ENCODE results near the gene RASSF3.
A peak's percentile ranks its signal among the peaks of the same experiment; 100 is the strongest.
"Not testable (repeated sequence)": the region's sequence is repeated elsewhere in the genome, so short reads cannot be mapped to it uniquely, and the experiment has no call there.

Gene RASSF3

DNA sequence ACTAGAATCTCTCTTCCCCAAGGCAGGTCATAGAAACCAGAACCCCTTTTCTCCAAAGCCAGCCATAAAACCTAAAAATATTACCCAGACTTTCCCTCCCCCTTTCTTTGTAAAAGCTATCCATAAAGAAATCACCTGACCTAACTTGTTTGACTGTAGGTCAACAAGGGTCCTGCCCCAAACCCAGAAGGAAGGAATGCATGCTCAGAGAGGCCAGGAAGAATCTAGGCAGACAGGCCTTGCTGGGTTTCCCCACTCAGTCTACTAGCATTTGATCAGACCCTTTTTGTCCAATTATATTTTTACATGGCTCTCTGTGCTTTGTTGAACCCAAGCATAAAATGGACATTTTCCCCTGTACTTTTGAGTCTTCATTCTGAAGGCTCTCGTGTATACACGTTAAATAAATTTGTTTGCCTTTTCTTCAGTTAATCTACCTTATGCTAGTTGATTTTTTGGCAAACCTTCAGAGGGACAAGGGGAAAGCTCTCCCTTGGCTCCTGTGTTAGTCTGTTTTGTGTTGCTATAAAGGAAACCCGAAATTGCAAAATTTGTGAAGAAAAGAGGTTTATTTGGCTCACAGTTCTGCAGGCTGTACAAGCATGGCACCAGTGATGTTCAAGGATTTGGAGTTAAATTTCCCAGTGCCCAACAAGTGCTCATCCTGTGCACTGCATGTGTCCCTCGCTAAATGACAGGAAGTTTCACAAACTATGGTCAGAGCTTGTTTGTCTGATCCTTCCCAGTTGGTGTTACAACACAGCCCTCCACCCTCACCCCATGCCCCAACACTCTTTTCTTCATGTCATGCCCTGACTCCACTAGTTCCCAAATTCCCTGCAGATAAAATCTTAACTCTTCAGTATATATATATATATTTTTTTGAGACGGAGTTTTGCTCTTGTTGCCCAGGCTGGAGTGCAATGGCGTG, 14.2 kb upstream of the RASSF3 start:
- DNase-seq (ENCODE audit: low read depth in 2 of 2): no peak

DNA sequence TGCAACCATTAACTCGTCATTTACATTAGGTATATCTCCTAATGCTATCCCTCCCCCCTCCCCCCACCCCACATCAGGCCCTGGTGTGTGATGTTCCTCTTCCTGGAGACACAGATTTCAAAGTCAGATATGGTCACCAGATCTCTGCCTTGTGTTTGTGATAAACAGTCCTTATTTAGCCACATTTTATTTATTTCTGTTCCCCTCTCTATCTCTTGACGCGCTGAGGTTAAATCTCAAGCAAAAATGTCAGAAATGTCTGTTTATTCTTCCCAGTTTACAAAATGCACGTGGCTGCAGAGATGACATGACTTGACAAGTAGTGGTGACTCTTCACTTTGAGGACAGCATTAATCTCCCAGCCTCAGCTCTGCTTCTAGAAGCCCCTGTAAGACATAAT, 11.5 kb upstream of the RASSF3 start:
- no peak for DNase-seq (ENCODE audit: low read depth in 2 of 2)

DNA sequence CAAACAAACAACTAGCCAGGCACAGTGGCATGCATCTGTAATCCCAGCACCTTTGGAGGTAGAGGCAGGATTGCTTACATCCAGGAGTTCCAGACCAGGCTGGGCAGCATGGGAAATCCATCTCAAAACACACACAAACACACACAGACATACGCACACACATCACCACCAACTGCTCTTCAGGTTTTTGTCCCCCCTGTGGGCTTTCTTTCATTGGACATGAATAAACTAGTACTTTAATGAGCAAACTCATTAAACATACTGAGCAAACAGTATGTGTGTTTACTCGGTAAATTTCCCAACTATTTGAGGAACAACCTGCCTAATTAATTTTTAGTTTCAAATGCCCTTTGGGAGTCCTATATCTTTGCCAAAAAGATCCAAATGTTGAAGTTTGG, 10.1 kb upstream of the RASSF3 start:
- no peak for DNase-seq (ENCODE audit: low read depth in 2 of 2)

DNA sequence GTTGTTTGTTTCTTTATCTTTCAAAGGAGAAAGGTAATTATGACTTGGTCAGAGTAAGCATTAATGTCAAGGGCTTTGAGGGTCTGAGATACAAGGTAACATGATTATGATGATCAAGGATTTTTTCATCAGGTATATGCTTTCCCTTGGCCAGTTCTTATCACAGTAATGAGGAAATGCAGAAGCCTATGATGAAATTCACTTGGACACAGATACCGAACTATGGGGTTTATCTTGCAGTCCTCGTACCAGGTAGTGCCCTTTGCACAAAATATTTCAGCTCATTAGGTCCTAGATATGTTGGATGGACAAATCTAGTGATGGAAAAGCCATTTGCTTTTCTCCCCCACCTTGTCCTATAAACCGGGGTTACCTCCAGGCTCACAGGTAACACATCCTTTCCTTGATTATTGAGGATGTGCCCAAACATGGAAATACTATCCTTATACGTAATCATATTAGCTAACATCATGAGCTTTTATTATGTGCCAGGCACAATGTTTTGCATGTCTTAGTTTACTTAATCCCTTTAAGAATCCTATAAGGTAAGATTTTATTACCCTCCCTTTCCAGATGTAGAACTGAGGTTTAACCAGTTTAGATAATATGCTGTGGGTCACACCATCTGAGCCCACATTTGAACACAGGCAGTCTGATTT, 7.0 kb upstream of the RASSF3 start:
- DNase-seq (ENCODE audit: low read depth in 2 of 2): no peak

DNA sequence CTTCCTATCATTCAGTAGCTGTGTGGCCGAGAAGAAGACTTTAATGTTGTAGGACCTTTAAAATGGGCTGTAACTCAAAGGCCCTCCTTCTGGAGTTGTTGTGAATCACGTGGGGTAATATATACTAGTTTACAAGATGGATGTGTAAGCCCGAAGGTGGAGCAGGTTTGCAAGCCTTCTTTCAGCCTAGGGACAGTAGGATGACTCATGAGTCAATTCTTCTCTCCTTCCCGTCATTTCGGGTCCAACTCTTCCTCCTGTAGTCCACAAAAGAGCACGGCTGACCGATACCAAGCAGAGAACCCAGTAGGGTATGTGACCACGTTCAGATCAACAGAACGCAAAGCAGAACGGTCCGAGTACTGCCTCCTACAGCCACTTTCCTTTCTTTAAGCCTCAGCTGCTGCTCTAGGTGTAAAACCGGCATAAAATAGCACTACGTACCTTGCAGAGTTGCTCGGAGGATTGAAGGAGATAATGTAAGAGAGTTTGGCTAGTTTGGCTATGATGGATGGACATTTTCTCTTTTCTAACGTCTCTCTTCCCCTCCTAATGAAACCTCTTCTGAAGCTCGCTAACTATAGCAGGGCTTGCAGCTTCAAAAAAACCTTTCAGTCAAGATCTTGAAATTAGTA, 1.3 kb upstream of the RASSF3 start:
- no peak for DNase-seq (ENCODE audit: low read depth in 2 of 2)

DNA sequence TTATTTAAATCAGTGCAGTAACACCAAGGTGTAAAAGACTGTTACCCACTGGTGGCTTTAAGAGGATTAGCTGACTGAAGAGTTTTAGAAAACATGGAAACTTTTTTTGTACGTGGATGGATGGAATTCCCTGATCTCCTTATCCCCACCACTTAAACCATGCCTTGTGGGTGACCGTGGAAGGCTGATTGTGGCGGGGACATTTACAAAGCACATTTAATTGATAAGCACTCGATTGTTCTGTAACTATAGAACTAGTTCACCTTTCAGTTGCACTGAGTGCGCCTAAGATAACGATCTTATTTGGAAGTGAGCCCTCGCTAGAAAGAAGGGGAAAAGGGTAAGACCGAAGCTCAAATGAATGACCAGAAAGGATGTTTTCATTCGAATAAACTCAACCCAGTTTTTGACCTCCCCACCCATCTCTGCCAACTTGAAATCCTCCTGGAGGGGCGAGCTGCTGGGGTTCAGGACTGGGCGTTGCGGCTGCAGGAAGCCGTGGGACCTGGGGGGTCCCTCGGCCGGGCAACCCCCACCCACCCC, 688 bp upstream of the RASSF3 start:
- no peak for DNase-seq (ENCODE audit: low read depth in 2 of 2)

DNA sequence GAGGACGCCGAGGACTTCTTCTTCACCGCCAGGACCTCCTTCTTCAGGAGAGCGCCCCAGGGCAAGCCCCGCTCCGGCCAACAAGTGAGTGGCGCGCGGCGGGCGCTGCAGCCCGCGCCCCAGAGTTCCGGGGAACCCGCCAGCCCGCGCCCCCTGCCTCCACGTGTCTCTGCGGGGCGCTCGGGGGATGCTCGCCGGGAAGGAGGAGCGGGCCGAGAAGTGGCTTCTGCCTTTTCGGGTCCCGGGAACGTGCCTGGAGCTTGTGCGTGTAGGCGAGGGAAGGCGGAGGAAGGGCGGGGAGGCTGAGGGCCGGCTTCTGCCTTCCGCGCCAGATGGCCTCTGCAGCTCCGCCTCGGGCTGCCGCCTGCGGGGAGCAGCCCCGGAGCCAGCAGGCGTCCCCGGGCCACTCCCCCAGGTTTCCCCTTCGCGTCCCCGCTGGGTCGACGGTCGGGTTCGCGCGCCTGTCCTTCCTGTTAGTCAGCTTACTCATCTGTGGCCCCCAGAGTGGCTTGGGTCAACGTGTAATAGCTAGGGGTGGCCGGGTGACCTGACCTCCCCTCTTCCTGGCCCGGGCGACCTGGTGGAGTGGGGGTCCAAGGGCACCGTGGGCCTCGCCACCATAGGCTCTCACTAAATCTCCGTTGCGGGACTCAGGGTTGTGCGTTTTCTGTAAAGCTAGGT, 505 bp downstream of the RASSF3 start:
- peak; percentile 41 to 52 for DNase-seq (ENCODE audit: low read depth in 2 of 2)

DNA sequence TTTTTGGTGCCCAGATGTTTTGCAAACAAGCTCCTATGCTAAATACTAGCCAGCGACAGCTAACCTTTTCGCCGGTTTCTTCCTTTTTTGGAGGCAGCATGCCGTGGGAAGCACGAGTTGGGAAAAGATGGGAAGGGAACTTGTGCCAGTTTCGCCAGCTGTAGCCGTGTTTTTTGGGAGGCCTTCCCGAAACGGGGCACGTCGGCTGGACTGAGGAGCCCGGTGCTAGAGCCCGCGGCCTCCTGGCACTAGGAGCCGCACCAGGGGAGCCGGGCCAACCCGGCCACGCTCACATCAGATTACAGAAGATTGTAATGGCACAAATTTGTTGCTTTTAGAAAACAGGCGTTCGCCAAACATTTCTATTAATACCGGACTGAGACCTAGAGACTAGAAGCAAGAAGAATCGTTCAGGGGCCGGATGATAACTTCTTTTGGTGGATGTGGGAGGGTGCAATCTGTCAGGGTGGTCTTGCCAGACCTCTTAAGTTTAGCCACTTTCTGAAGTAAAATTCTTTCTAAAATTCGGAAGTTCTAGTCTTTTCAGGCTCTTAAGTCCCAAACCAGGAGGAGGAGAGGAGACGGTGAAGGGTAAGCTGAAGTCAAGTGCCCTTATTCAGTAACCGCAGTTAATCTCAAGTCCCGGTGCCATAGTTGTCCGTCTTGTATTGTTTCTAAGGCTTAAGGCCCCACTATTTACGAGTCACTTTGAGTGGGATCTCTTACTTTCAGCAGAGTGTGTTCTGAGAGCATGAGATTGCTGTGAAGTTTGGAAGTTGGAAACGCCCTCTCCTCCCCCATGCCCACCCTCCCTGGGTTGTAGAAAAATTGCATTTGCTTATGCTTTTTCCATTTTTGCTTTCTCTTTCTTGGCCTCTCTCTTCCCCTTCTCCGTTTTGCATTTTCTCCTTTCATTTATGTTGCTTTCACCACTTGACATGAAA, 1.3 kb downstream of the RASSF3 start:
- no peak for DNase-seq (ENCODE audit: low read depth in 2 of 2)

DNA sequence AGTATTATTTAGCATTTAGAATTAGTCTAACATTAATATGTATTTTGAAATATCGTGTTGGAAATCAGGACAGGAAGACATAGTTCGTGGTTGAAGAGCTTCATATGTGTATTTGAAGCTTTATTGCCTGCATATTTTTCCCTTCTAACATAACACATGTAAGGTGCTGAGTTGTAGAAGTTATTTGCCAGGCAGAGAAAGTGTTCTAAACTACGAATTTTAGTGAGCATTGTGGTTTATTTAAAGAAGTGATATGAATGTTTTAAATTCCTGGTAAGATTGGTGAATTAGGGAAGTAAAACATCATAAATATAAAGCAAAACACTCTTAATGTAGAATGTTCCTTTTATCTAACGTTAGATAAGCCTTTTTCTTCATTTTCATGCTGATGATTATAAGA, 2.5 kb downstream of the RASSF3 start:
- DNase-seq (ENCODE audit: low read depth in 2 of 2): no peak

DNA sequence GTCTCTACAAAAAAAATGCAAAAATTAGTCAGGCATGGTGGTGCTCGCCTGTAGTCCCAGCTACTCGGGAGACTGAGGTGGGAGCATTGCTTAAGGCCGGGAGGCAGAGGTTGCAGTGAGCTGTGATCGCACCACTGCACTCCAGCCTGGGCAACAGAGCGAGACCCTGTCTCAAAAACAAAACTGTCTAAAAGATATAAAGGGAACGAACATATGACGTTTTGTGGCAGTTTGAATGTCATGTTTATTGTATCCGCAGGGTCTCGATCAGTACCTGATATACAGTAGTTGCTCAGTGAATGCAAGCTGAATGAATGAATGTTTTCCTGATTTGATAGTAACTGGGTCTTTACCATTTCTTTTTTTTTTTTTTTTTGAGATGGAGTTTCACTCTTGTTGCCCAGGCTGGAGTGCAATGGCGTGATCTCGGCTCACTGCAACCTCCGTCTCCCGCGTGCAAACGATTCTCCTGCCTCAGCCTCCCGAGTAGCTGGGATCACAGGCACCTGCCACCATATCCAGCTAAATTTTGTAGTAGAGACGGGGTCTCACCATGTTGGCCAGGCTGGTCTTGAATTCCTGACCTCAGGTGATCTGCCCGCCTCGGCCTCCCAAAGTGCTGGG, 3.6 kb downstream of the RASSF3 start:
- DNase-seq (ENCODE audit: low read depth in 2 of 2): not testable (repeated sequence)

DNA sequence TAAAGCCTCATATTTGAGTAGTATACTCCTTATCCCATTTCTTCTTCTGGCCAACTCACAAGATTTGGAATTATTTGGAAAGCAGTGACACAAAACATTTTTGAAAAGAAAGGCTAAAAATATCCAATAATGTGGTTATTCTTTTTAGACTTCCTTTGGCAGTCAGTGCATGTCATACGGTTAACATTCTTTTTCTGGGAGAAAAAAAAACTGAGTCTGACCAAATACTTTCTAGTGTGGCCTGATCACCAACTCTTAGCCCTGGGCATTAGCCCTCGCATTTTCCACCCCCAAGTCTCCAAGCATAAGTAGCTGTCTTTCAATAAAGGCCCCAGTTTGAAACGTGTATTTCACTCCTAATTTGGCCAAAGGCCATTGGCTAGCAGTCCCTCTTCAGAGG, 5.9 kb downstream of the RASSF3 start:
- no peak for DNase-seq (ENCODE audit: low read depth in 2 of 2)

DNA sequence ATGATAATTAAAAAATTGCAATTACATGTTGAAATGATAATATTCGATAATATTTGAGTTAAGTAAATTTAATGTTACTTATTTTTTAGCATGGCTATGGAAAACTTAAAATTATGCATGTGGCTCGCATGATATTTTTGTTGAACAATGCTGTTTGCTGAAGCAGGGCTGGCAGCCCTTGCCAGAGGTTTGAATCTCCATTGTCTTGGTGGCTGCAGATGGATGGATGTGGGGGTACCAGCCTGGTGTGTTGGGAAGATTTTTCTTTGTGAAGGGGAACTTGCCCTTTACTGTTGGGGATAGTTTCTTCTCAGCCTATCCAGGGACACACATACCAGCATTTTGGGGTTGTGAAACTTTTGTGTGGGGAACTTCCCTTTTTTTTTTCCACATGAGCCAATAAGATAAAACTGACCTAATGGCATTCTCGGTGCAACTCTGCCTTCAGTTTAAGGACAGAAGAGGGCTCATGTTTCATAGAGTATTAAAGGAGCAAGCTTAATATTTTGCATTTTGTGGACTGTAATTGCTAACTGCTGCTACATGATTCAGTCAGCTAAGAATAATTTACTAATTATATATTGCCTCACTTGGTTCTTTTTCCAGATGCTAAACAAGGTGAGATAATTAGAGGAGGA, 8.8 kb downstream of the RASSF3 start:
- no peak for DNase-seq (ENCODE audit: low read depth in 2 of 2)

DNA sequence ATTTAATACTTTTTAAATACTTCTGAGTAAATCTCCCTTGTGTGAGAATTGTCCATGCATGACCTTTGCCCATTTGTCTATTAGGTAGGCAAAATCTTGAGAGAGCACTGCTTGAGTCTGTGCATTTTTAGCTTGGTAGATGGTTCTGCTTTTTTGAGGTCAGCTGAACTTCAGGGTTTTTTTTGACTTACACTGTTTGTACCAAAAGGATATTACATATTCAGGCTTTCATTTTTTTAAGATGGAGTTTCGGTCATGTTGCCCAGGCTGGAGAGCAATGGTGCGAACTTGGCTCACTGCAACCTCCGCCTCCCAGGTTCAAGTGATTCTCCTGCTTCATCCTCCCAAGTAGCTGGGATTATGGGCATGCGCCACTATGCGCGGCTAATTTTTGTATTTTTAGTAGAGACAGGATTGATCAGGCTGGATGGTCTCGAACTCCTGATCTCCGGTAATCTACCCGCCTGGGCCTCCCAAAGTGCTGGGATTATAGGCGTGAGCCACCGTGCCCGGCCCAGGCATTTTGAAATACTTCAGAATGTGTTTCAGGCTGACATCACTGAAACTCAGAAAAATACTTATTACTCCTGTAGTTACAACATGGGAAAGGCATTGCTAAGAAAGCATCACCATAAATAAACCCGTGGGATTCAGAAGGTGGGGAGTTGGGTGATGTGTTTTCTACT, 11.1 kb downstream of the RASSF3 start:
- no peak for DNase-seq (ENCODE audit: low read depth in 2 of 2)

DNA sequence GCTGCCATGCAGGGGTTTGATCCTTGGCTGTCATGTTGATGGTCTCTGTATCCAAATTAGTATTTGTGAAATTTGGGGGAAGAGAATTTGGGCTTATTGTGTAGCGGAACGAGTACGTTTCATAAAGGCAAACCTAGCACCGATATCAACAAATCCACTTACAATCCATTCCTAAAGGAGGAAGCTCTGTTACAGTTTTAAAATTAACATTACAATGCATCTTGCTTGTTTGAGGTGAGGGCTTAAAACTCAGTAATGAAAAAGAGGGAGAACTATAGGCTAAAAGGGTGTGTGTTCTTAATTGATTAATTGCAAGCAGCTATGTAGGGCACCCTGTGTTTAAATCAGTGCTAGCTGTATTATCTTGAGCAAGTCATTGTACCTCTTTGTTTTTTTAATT, 13.7 kb downstream of the RASSF3 start:
- no peak for DNase-seq (ENCODE audit: low read depth in 2 of 2)

DNA sequence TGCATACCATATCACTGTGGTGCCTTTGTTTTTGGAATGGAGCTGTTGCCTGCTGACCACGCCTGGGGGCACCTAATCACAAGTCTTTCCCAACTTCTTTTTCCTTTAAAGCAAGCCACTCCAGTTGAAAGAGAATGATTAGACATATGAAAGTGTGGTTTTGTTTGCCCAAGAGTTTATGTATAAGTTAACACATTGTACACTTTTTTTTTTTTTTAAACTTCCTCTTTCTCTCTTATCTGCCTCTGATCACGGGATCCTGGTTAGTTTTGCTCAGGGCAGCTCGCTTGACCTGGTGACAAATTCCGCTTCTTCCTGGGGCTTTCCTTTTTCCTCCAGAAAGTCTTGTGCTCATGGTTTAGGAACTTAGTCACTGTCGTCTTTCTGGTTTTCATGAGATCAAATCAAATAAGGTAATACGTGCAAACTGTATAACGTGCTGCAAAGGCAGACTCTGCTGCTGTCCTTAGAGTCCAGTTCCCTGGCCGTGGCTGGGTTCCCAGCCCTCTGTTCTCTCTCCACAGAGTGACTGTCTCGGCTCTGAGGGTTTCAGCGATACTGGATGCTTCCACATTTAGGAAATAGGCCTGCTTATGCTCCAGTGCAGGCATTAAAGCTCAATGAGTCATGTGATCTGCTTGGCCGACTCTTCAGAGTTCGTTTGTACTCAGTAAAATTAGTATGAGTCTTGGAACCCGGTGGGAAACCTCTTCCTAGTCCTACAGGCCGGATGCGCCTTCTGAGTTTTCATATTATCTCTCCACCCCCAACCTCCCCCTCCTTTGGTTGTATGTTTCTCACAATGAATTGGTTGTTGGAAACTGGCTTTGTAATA, 15.2 kb downstream of the RASSF3 start:
- DNase-seq (ENCODE audit: low read depth in 2 of 2): no peak

DNA sequence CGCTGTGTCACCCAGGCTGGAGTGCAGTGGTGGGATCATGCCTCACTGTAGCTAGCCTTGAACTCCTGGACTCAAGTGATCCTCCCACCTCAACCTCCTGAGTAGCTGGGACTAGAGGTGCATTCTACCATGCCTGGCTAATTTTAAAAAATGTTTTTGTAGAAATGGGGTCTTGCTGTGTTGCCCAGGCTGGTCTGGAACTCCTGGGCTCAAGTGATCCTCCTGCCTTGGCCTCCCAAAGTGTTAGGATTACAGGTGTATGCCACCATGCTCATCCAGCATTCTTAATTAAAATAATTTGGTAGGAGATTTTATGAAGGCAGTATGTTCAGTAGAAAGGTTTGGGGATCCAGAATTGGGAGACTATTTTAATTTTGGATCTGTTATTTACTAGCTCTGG, 16.3 kb downstream of the RASSF3 start:
- DNase-seq (ENCODE audit: low read depth in 2 of 2): not testable (repeated sequence)

DNA sequence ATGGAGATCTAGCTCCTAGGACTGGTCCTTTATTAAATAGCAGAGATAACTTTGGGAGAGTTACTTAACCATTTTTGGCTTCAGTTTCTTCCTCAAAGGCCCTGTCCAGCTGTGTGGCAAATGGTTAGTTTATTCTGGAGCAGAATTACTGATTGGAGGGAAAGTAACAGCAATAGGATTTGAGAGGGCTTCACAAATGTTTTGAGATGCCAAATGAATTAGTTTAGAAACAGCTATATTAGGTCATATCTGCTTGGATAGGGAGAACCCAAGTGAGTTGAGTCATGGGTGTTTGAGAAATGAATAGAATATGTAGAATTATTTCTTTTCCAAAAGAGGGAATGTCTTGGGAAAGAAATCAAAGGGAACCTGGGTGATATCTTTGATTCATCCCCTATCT, 17.5 kb downstream of the RASSF3 start:
- DNase-seq (ENCODE audit: low read depth in 2 of 2): no peak

DNA sequence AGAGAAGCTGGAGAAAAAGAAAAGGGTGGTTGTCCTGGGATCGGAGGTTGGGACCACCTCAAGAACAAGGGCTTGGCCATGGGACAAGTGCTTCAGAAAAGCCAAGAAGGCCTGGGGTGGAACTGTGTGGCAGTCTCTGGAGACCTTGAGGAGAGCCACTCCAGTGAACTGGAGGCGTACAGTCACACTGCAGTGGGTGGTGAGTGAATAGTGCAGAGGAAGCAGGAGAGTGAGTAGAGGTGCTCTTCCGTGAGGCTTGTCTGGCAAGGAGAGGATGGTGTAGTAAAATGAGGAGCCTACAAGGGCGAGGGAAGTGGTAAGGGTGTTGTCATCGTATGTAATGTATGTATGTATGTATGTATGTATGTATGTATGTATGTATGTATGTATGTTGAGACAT, 20.9 kb downstream of the RASSF3 start:
- no peak for DNase-seq (ENCODE audit: low read depth in 2 of 2)
